ENCODE data around the gene ADAMTS18. TPM values are rescaled to one million over a fixed set of nuclear protein-coding genes. Genes with fewer than 3 reads are reported as not detected.

Gene ADAMTS18
- total RNA-seq, 1 donor from 2014 or later = 2.5 TPM

- H3K4me3 Mint-ChIP-seq (ENCODE audit: unreplicated experiment) = no peak overlapping the region
- Histone ChIP-seq H4K20me1 (ENCODE audit: insufficient read depth, low read length) (no peaks in the 10 kb centered on the region), H3K27ac (ENCODE audit: low read depth, low read length) (no peak overlapping the region), H3K4me1 (ENCODE audit: insufficient read depth, low read length) (no peaks in the 10 kb centered on the region), H3K9me3 (ENCODE audit: insufficient read depth, low read depth, low read length) (no peaks in the 10 kb centered on the region), H3K79me2 (ENCODE audit: insufficient read depth, low read length) (no peaks in the 10 kb centered on the region), H3K4me3 (ENCODE audit: insufficient read depth, low read depth, low read length) (no peak overlapping the region), H3K4me2 (ENCODE audit: low read length) (no peak overlapping the region), H3K27me3 (ENCODE audit: insufficient read depth, low read length) (no peaks in the 10 kb centered on the region), H3K9ac (ENCODE audit: low read length) (no peak overlapping the region), H2AFZ (ENCODE audit: low read depth, low read length) (no peak overlapping the region), H3K36me3 (ENCODE audit: insufficient read depth, low read length) (no peaks in the 10 kb centered on the region)
- peaks cover 4% of the 10 kb centered on the region for H3K9me3 Mint-ChIP-seq (ENCODE audit: unreplicated experiment)
- DNase-seq (ENCODE audit: low read depth) (no peak), FAIRE-seq (no peak)
- no peaks in the 10 kb centered on the region for H3K4me1 Mint-ChIP-seq (ENCODE audit: low read depth, unreplicated experiment)
- TF ChIP-seq, protein P1, sequence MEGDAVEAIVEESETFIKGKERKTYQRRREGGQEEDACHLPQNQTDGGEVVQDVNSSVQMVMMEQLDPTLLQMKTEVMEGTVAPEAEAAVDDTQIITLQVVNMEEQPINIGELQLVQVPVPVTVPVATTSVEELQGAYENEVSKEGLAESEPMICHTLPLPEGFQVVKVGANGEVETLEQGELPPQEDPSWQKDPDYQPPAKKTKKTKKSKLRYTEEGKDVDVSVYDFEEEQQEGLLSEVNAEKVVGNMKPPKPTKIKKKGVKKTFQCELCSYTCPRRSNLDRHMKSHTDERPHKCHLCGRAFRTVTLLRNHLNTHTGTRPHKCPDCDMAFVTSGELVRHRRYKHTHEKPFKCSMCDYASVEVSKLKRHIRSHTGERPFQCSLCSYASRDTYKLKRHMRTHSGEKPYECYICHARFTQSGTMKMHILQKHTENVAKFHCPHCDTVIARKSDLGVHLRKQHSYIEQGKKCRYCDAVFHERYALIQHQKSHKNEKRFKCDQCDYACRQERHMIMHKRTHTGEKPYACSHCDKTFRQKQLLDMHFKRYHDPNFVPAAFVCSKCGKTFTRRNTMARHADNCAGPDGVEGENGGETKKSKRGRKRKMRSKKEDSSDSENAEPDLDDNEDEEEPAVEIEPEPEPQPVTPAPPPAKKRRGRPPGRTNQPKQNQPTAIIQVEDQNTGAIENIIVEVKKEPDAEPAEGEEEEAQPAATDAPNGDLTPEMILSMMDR (IDR thresholded peaks at IDR 0.05; ENCODE audit: insufficient read depth, low read depth, low read length) = no peak
- TF ChIP-seq EZH2 (IDR thresholded peaks at IDR 0.05; ENCODE audit: insufficient read depth, low read length) = no peak
- no peak overlapping the region for H3K27ac Mint-ChIP-seq (ENCODE audit: unreplicated experiment)
- no peaks in the 10 kb centered on the region for H3K36me3 Mint-ChIP-seq (ENCODE audit: low read depth, unreplicated experiment)
- peaks cover 5% of the 10 kb centered on the region for H3K27me3 Mint-ChIP-seq (ENCODE audit: low read depth, unreplicated experiment)
These were observed 49.4 kb downstream of the ADAMTS18 start for GRCh38 chr16:77385481-77385880.

- no peak overlapping the region for H3K27ac ChIP-seq (ENCODE audit: low read depth, low read length)
- H3K4me2 ChIP-seq (ENCODE audit: low read length) = no peak overlapping the region
- Mint-ChIP-seq H3K27ac (ENCODE audit: unreplicated experiment) (no peak overlapping the region), H3K36me3 (ENCODE audit: low read depth, unreplicated experiment) (no peaks in the 10 kb centered on the region), H3K4me3 (ENCODE audit: unreplicated experiment) (no peak overlapping the region), H3K9me3 (ENCODE audit: unreplicated experiment) (peaks cover 4% of the 10 kb centered on the region), H3K4me1 (ENCODE audit: low read depth, unreplicated experiment) (no peaks in the 10 kb centered on the region), H3K27me3 (ENCODE audit: low read depth, unreplicated experiment) (peaks cover 5% of the 10 kb centered on the region)
- H4K20me1 ChIP-seq (ENCODE audit: insufficient read depth, low read length) = no peaks in the 10 kb centered on the region
- no peaks in the 10 kb centered on the region for H3K27me3 ChIP-seq (ENCODE audit: insufficient read depth, low read length)
- FAIRE-seq = no peak
- TF ChIP-seq, protein P1 (IDR thresholded peaks at IDR 0.05; ENCODE audit: insufficient read depth, low read depth, low read length) = no peak
- no peak for TF ChIP-seq EZH2 (IDR thresholded peaks at IDR 0.05; ENCODE audit: insufficient read depth, low read length)
- DNase-seq (ENCODE audit: low read depth) = no peak
- H3K9ac ChIP-seq (ENCODE audit: low read length) = no peak overlapping the region
- H3K36me3 ChIP-seq (ENCODE audit: insufficient read depth, low read length) = no peaks in the 10 kb centered on the region
- H3K4me3 ChIP-seq (ENCODE audit: insufficient read depth, low read depth, low read length) = no peak overlapping the region
- H3K9me3 ChIP-seq (ENCODE audit: insufficient read depth, low read depth, low read length) = no peaks in the 10 kb centered on the region
- H3K79me2 ChIP-seq (ENCODE audit: insufficient read depth, low read length) = no peaks in the 10 kb centered on the region
- H2AFZ ChIP-seq (ENCODE audit: low read depth, low read length) = no peak overlapping the region
- no peaks in the 10 kb centered on the region for H3K4me1 ChIP-seq (ENCODE audit: insufficient read depth, low read length)
These were observed 51.1 kb downstream of the ADAMTS18 start for GRCh38 chr16:77383606-77384187.

DNA sequence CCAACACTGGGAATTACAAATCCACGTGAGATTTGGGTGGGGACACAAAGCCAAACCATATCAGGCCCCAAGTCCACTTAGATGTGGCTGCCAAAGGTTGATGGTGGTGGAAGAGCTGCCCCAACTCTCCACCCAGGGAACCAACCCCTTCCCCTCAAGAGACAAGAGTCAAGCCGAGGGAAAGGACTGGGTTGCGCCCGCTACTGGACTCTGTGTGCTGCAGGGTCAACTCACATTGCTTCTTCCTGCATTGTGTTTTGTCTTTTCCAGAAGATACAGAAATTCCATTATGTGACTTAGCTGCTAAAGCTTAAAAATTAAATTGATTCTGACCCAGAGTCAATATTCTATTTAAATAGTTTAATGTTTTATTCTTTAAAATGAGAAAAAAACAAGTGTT lies 58.5 kb downstream of the ADAMTS18 start:
- no peaks in the 10 kb centered on the region for H3K4me1 Mint-ChIP-seq (ENCODE audit: low read depth, unreplicated experiment)
- no peaks in the 10 kb centered on the region for H4K20me1 ChIP-seq (ENCODE audit: insufficient read depth, low read length)
- FAIRE-seq = no peak
- no peak overlapping the region for H3K27ac Mint-ChIP-seq (ENCODE audit: unreplicated experiment)
- H3K4me1 ChIP-seq (ENCODE audit: insufficient read depth, low read length) = no peaks in the 10 kb centered on the region
- H3K27me3 Mint-ChIP-seq (ENCODE audit: low read depth, unreplicated experiment) = no peaks in the 10 kb centered on the region
- no peak overlapping the region for H3K9ac ChIP-seq (ENCODE audit: low read length)
- no peak overlapping the region for H2AFZ ChIP-seq (ENCODE audit: low read depth, low read length)
- no peaks in the 10 kb centered on the region for H3K36me3 Mint-ChIP-seq (ENCODE audit: low read depth, unreplicated experiment)
- no peaks in the 10 kb centered on the region for H3K79me2 ChIP-seq (ENCODE audit: insufficient read depth, low read length)
- H3K4me2 ChIP-seq (ENCODE audit: low read length) = no peak overlapping the region
- H3K9me3 ChIP-seq (ENCODE audit: insufficient read depth, low read depth, low read length) = no peaks in the 10 kb centered on the region
- H3K27me3 ChIP-seq (ENCODE audit: insufficient read depth, low read length) = no peaks in the 10 kb centered on the region
- H3K4me3 Mint-ChIP-seq (ENCODE audit: unreplicated experiment) = no peak overlapping the region
- no peak overlapping the region for H3K27ac ChIP-seq (ENCODE audit: low read depth, low read length)
- TF ChIP-seq EZH2 (IDR thresholded peaks at IDR 0.05; ENCODE audit: insufficient read depth, low read length) = no peak
- TF ChIP-seq, protein P1 (IDR thresholded peaks at IDR 0.05; ENCODE audit: insufficient read depth, low read depth, low read length) = no peak
- H3K9me3 Mint-ChIP-seq (ENCODE audit: unreplicated experiment) = no peaks in the 10 kb centered on the region
- no peaks in the 10 kb centered on the region for H3K36me3 ChIP-seq (ENCODE audit: insufficient read depth, low read length)
- no peak for DNase-seq (ENCODE audit: low read depth)
- H3K4me3 ChIP-seq (ENCODE audit: insufficient read depth, low read depth, low read length) = no peak overlapping the region
